HG02938 (cell line): ENCODE measurements around the gene KAZN.

Source experiments
- ATAC-seq: cut with Tn5 transposase; IDR thresholded peaks from one replicate; pipeline ENCODE4 v1.9.1; 2021; ENCODE audit warnings: mild to moderate bottlenecking, moderate library complexity; ENCODE audit not compliant: unreplicated experiment

The KAZN gene

DNA sequence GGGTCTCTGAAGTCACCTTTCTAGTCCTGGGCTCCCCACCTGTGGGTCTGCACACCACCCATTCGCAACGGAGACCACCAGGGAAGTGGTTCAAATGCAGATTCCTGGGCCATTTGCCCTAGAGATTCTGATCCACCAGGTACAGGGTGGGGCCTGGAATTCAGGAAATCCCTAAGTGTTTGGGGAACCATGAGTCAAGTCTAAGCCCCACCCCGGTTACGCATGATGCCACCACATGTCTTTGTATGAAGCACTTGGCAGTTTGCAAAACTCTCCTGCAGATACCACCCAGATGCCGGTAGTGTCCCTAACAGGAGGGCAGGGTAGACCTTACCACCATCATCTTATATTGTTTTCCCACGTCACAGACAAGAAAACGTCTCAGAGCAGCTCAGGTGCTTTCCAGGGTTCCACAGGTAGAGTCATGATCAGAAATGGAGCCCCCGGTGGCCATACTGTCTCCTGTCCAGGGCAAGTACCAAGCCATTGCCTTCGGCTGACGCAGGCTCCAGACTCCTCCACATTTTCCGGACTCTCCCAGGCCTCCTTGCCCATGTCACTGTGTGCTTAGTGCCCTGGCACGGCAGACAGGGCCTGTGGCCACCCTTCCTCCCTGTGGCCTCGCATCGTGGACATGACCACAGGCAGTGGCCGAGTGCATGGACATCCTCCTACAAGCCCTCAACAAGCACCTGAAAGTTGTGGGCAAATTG, 465.9 kb downstream of the KAZN start:
- ATAC-seq, result no peak

DNA sequence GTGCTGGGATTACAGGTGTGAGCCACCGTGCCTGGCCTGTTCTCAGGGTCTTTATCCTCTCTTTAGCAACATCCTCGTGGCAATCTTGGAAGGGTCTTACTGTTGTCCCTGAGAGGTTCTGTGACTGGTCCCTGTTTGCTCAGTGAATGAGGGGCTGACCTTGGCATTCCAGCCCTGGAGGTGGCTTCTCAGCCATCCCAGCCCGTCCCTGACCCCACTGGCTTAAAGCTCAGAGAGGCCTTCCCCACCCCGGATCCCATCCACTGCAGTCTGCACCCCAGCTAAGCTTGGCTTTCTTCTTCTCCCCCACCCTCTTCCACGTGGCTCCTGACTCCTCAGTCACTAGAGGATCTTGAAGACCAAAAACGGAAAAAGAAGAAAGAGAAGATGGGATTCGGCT, 466.8 kb downstream of the KAZN start:
- no peak for ATAC-seq

DNA sequence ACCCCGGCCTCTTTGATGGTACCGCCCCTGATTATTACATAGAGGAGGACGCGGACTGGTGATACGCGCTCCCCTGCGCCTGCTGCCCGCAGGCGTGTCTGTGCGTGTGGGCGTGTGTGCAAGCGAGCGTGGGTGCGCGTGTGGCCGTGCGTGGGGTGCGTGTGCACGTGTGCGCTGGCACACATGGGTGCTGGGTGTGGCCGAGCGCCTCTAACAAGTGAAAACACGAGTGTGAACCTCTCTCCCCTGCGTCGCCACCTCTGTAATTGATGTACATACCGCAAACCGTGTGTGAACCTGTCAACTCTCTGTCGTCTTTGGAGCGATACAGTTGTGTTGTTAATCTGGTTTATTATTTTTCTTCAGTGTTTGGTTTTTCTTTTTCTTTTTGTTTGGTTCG, 467.3 kb downstream of the KAZN start:
- ATAC-seq, result no peak

DNA sequence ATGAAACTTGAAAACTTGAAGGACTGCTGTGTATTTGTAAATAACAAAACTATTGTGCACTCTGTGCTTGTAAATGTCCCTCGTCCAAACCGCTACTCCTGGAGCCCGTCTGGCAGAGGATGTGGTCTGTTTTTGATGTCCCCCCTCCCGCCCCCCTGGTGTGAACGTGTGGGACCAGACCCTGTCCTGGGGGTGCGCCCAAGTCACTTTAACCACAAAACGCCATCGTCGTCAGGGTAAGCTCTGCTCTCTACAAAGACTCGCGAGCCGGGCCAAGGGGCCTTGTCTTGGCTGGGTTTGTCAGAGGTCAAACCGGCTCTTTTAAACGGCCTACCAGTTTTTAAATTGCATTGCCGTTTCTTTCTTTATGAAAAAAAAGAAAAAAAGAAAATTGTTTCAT, 467.7 kb downstream of the KAZN start:
- no peak for ATAC-seq

DNA sequence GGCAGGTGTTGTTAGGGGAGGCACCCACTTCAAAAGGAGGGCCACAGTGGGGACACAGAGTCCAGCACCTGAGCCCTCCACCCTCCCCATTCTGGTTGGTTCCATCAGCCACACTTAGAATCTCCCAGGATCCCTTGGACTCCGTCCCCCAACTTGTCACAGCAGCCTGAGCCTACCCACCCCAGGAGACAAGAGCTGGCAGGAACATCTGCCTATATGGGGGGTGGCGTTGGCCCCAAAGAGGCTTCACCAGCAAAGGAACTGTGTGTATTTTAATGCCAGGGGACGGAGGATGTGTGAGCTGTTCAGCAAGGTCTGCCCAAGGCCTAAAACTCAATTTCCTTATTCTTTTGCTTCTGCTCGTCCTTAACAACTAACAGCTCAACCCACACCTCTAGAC, 468.7 kb downstream of the KAZN start:
- no peak for ATAC-seq

DNA sequence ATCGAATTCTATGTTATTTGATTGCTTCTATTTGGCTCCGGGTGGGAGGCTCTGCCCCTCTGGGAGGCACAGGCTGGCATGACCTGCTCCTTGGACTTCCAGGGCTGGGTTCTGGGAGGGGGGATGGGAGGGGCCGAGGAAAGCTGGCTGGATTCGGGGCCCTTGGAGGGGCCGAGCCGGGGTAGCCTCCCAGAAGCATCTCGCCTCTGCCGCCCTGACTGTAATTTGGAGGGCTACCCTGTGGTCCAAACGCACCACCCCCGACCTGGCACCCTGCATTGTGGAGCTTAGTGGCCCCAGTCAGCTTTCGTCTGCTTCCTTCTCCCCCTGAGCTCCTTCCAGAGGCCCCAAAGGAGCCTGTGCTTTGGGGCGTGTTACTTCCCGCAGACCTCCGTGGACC, 469.7 kb downstream of the KAZN start:
- ATAC-seq, result no peak

DNA sequence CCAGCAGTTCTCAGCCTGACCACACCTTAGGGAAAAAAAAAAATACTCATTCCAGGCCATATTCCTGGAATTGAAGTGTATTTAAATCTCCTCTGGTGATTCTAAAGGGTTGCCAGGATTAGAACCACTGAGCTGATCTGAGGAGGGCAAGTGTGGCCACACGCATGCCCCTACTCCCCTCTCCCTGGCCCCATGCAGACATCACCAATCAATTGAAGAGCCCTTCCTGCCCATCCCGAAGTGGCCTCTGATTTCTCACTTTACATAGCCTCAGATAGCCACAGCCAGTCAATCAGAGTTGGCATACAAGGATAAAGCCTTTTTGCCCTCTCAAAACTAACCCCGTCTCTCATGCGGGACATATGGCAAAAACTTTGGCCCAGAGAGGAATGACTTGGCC, 470.5 kb downstream of the KAZN start:
- ATAC-seq, result no peak

DNA sequence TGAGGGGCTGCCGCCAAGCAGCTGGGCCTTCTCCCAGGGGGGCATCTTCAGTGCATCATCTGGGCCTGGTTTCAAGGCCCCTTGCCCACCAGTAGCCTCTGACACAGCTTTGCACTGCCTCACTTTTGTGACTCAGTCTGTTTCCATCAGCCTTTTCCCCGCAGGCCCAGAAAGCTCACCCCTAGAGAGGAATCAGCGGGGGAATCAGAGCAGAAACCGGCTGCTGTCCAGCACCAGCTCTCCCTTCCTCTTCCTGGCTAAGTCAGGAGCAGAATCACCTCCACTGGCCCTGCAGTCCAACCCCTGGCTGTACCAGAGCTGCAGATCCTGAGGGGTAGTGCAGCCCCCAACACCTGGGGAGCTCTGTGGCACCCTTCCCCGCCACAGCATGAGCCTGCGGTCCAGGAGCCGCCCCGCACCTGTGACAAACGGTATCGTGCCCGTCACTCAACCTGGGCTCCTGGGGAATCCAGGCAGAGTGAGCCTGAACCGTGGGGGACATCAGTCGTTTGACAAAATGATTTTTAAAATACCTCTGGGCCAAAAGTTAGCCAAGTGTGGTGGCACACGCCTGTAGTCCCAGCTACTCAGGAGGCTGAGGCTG, 471.8 kb downstream of the KAZN start:
- ATAC-seq, result no peak

DNA sequence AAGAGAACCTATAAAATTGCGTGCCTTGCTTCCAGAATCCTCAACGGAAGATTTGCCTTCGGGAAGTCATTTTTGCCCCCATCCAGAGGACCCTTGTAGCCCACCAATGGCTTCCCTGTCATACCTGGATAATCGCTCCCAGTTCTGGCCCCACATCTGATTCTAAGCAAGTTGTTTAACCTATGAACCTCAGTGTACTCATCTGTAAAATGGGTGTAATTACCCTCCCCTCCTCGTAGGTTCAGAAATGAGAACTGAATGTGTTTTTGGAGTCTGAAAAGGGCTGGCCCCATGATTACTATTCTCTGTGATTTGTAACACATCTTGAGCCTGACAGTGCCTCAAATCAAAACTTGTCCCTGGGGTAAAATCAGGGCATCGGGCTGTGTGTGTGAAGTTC, 473.5 kb downstream of the KAZN start:
- ATAC-seq, result no peak

DNA sequence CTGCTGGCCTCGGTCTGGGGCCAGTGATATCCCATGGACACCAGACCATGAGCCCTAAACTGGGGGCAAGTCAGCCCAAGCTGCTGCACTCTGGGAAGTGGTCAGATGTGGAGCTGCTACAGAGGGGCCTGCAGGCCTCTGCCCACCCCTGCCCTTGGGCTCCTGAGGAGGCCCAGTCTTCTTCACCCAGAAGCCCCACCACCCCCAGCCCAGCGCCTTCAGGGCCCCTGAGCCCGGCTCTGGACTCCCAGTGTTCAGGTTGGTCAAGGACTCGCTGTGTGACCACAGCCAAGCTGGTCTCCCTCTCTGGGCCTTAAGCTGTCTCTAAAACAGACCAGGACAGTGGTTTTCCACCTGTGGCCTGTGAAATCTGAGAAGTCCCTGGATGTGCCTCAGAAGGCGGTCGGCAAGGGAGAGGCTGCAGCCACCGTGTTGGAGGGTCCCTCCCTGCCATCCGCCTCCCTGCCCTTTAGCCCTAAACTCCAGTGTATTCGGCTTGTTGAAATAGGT, 475.4 kb downstream of the KAZN start:
- ATAC-seq, result no peak

DNA sequence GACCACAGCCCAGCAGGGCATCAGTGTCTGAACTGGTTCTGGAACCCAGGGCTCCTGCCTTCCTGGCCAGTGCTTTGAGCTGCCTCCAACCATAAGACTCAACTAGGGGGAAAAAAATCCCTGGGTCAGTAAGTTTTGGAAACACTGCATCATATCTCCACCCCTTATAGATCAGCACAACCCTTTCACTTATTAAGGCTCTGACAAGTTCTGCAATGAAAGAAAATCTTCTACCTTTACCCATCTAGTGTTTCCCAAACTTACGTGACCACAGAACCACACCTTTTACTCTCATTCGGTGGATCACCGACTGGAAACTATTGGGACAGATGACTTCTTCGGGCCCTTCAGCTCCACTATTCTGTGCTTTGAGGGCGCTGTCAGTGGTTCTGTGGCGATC, 476.7 kb downstream of the KAZN start:
- ATAC-seq, result no peak

DNA sequence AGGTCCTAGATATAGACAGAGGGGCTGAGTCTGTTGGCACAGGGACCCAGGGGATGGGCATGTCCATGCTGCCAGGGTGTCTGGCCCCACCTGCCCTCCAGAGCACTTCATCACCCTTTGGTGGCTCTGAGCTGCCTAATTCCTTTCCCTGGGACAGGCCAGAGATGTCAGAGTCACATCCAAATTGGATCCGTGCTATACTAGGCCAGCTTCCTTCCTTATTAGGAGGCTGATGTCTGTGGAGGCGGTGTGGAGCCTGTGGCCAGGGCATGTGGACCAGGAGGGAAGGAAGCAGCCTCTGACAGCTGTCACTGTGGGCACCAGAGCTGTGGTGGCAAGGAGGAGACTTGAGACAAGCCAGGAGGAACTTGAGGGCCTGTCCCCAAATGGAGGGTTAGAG, 477.3 kb downstream of the KAZN start:
- ATAC-seq, result no peak

DNA sequence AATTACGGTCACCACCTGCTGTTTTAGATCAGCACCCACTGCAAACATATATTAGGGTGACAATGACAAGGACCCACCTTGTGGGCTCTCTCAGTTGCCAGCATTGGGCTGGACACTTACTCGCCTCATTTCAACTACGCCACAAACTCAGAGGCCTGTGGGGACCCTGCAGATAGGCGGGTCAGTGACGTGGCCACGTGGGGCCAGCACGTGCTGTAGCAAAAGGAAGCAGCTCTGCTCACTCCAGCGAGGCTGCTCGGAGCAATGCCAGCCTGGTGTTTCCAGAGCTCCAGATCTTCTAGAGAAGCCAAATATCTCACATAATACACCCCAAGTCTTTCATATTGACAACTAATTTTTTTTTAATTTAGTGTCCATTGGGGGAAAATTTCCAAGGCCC, 478.3 kb downstream of the KAZN start:
- no peak for ATAC-seq

DNA sequence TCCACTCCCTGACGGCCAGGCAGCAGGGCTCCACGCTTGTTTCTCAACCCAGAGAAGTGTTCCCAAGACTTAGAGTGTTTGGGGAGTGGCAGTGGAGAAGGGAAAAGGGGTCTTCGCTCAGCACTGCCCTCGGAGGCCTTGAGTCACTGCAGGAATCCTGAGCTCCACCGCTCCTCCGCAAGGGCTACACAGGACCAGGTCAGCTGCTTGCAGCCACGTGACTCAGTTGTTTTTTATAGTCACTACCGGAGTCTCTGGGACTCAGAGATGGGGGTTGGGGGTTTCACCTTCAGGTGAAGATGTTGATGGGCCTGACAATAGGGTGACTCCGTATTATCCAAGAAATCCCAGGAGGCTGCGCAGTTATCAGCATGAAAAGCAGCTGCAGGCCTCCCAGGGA, 478.9 kb downstream of the KAZN start:
- ATAC-seq, result no peak

DNA sequence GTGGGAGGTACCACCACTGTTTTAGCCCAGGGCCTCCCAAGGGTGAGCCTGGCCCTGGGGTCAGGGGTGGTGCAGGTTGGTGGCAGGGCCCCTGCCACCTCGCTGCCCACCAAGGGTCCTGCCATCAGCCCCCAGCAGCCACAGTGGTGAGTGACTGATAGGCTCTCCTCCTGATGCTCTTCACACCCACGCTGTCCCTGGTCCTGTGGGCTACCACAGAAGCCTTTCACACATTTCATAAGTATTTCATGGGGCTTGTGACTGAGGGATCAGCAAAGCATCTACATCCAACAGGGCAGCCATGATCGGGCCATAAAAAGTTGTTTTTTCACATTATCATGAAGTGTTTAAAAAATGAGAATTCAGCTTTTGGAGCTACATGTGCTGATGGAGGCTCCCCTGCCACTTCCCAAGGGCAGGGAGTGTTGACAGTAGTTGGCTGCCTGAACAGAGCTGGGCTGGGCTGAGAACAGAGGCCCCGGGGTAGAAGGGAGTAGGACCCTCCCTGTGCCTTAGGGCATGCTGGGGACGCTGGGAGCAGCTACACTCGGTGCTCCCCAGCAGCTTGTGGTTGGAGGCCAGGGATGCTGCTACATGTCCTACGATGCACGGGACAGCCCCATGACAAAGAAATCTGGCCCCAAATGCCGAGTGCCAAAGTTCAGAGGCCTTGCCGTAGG, 482.0 kb downstream of the KAZN start:
- ATAC-seq, result no peak

DNA sequence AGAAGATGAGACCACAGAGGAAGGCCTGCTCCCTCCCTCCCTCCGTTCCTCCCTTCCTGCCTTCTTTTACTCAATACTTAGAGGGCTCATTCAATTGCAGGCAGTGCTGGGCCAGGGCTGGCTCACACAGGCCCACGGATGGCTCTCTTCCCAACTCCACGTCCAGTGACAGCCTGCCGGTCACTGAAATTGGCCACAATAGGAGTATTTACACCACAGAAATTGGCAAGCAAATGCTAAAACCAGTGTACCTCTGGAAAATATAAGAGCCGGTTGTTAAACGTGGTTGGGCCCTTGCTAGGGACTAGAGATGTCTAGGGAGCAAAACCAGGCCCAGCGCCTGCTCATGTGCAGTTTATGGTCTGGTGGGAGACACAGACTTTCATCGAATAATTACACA, 482.6 kb downstream of the KAZN start:
- no peak for ATAC-seq

DNA sequence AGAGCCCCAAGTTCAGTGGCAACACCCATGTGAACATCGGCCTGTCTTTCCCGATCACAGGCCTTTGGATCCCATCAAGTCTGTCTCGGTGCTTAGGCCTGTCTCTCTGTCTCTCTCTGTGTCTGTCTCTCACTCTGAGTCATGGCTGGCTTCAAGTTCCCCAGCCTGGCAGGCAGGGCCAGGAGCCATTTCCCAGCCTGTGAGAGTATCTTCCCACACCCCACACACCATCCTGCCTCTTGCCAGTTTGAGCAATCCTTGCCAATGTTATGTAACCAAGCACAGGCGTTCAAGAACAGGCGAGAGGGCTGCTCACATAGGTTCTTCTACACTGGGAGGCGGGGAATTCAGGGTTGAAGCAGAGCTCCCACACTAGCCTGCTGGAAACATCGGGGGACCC, 485.1 kb downstream of the KAZN start:
- no peak for ATAC-seq

DNA sequence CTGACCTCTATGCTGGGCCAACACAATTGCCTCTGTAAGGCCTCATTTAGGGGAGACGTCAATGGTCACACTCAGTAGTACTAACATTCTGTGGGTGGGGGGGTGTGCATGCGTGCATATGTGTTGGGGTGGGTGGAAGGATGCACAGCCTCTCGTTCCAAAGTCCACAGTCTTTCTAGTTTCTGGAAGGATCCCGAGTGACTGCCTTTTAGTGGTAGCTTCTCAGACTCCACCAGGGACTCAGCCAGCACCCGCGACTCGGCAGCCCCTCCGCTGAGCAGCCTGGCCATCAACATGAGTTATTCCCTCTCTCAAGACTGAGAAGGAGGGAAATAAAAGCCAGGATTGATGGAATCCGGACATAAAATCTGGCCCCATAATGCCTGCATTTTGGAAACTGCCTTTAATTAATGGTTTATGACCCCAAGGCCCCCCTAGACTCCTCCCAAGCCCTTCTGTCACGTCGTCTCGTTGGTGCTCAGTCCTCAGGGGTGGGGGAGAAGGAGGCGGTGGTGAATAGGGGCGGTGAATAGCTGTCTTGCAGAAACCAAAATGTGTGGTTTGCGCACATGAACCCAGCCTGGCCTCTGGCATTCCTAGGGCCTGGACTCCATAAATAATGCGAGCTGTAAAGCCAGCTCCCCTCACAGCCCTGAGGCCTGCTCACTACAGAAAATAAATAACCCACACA, 489.9 kb downstream of the KAZN start:
- ATAC-seq, result no peak

DNA sequence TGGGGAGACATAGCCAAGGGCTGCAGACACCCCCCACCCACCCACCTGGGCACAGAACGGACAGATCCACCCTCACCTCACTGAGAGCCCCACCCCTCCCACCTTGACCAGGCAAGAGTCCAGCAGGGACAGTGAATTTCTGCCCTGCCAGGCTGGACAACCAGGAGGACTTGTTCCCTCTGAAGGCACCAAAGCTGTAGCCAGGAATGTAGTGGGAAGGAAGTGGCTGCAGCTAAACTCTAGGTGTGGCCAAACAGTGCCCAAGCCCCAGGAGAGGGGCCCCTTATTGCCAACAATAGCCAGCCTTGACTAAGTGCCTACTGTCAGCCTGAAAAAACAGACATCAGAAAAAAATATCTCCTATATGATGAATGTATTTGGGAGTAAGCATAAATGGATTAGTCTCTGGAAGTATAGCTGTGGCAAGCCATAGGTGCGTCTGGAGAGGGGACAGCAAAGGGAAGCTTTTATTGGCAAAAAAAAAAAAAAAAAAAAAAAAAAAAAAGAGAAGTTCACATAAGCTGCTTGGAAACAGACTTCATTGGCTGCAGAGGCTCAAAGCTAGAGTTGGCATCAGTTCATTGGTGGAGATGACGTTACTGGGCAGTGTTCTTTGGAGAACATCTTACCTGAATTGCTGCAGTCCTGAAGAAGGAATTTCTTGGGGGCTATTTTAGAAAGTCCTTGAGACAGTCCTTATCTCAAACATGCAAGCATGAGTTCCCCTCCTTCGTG, 490.9 kb downstream of the KAZN start:
- no peak for ATAC-seq

DNA sequence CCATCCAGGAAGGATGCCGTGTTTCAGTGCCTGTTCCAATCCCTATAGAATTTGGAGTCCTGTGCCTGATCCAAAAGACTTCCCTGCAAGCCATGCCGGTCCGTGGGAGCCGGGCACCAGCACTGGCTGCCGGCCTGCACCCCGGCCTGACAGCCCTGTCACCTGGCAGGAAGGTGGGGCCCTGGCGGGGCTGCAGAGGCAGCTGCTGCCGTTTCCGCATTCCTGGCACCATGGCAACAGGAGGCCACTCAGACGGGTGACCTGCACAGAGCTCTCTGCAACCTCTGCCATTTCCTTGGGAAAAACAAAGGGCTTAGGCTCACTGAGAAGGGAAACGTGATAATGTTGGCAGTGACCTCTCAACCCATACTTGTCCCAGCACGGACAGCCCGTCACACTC, 491.9 kb downstream of the KAZN start:
- ATAC-seq, result no peak

DNA sequence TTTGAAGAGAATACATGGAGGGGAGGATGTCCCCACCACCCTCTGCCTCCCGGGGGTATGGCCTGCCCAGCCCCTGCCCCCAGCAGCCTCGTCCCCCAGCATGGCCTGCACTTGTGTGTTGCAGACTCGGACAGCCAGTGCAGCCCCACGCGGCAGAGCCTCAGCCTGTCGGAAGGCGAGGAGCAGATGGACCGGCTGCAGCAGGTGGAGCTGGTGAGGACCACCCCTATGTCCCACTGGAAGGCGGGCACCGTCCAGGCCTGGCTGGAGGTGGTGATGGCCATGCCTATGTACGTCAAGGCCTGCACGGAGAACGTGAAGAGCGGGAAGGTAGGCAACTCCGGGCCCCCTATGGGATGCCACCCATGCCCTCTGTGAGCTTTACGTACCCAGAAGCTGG, 495.6 kb downstream of the KAZN start:
- ATAC-seq, result no peak
